ENCODE results near the gene BCL7A.
A peak's percentile ranks its signal among the peaks of the same experiment; 100 is the strongest.
"Not testable (repeated sequence)": the region's sequence is repeated elsewhere in the genome, so short reads cannot be mapped to it uniquely, and the experiment has no call there.

The BCL7A gene

DNA sequence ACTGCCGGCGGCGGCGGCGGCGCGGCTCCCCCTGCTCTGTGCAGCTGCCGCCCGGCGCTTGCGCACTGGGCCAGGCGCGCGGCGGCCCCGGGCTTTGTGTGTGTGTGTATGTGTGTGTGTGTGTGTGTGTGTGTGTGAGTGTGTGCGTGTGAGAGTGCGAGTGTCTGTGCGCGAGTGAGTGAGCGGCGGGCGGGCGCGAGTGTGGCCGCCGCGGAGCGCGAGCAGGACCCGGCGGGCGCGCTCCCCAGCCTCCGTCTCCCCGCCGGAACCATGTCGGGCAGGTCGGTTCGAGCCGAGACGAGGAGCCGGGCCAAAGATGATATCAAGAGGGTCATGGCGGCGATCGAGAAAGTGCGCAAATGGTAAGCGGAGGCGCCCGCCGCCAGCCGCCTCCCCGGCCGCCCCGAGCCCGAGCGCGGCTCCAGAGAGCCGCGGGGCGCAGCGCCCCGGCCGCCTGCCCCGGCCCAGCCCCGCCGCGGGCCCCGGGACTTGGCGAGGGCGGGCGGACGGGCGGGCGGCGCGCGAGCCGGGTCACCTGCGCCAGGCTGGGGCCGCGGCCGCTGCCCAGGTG, at the start of gene BCL7A:
Gene BCL7A, plus strand, starts transcription at position 63 of the 571 bp plus-strand sequence. Its CDS starts 208 bp downstream, at position 271.
- peak; percentile 75 for DNase-seq

DNA sequence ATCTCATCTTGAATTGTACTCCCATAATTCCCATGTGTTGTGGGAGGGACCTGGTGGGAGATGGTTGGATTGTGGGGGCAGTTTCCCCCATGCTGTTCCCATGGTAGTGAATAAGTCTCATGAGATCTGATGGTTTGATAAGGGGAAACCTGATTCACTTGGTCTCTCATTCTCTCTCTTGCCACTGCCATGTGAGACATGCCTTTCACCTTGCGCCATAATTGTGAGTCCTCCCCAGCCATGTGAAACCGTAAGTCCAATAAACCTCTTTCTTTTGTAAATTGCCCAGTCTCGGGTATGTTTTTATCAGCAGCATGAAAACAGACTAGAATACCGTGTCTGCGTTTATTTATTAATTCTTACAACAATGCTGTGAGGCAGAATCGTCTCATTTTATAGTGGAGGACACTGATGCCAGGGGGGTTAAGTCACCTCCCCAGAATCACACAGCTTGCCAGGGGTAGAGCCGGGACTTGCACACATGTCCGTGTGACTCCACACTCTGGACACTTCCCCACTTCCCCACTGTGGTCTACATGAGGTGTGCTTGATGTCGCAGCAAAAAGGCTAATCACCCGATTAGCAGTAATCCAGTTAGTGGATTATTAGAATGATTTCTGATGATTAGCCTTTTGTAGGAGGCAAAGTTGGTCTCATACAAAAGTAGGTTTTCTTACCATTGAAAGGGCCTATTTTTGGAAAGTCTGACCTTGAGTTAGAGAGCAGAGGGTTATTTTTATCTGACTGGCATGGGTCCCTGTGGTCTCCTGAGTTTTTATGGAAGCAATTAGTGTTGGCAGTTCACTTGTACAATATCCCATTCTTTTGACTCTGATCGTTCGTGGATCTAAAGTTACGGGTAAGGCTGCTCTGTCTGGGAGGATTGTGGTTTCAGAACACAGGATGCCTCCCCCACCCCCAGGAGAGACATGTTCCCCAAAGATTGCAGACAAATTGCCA, 47.4 kb upstream of the BCL7A start:
- DNase-seq: no peak

- no peak for DNase-seq
These were observed 46.7 kb upstream of the BCL7A start for GRCh38 chr12:121975021-121975420.

- DNase-seq: no peak
These were observed 44.7 kb upstream of the BCL7A start for GRCh38 chr12:121976950-121977349.

DNA sequence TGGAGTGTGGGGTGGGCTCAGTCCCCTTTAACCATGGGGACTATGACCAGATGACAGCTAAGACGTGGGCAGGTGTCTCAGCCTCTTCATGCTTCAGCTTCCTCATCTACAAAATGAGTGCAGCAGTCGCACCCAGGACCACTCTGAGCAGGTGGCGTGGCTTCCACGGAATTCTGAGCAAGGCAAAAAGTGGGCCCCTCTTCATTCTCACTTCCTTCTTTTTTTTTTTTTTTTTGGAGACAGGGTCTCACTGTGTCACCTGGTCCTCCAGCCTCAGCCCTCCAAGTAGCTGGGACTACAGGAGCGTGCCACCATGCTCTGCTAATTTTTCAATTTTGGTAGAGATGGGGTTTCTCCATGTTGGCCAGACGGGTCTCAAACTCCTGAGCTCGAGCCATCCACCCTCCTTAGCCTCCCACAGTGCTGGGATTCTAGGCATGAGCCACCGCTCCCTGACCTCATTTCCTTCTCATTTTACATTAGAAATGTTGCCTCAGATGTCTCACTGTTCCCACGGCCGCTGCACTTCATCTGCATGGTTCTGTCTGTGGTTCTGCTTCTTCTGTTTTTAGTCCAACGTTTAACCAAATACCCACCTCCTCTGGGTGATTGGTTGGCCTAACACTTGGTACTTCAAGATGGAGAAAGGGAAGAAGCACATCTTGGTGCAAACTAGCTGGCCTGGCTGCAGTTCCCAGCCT, 41.3 kb upstream of the BCL7A start:
- no peak for DNase-seq

- no peak for DNase-seq
These were observed 40.8 kb upstream of the BCL7A start for GRCh38 chr12:121980892-121981272.

GRCh38 chr12:121981456-121981855, 40.2 kb upstream of the BCL7A start:
- DNase-seq: no peak

- DNase-seq: no peak
These were observed 38.7 kb upstream of the BCL7A start for GRCh38 chr12:121982950-121983349.

GRCh38 chr12:121983536-121984210, 38.0 kb upstream of the BCL7A start:
- no peak for DNase-seq

DNA sequence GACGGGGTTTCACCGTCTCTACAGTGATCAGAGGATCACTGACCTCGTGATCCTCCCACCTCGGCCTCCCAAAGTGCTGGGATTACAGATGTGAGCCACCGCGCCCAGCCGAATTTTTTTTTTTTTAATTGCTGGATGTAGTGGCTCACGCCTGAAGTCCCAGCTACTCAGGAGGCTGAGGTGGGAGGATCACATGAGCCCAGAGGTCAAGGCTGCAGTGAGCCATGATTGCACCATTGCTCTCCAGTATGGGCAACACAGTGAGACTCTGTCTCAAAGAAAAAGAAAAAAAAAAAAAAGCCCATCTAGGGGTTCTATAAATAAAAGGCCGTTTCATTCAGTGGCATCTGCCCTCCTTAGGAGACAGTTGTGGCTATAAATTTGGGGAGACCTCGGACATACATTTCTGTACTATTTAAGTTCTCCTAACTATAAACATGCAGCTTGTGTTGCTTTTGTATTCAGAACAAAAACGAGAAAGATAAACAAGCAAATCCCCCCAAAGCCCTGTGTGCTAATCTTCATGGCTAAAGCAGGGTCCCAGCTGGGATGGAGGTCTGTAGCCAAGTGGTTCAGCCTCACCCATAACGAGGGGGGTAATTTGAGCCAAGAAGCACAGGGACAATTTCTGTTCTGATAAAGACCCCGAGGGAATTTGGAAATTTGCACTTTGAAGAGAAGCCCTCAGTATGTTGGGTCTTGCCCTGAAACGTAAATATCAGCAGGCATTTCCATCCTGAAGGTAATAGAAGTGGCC, 35.0 kb upstream of the BCL7A start:
- no peak for DNase-seq

- not testable (repeated sequence) for DNase-seq
These were observed 33.2 kb upstream of the BCL7A start for GRCh38 chr12:121988519-121988918.

DNA sequence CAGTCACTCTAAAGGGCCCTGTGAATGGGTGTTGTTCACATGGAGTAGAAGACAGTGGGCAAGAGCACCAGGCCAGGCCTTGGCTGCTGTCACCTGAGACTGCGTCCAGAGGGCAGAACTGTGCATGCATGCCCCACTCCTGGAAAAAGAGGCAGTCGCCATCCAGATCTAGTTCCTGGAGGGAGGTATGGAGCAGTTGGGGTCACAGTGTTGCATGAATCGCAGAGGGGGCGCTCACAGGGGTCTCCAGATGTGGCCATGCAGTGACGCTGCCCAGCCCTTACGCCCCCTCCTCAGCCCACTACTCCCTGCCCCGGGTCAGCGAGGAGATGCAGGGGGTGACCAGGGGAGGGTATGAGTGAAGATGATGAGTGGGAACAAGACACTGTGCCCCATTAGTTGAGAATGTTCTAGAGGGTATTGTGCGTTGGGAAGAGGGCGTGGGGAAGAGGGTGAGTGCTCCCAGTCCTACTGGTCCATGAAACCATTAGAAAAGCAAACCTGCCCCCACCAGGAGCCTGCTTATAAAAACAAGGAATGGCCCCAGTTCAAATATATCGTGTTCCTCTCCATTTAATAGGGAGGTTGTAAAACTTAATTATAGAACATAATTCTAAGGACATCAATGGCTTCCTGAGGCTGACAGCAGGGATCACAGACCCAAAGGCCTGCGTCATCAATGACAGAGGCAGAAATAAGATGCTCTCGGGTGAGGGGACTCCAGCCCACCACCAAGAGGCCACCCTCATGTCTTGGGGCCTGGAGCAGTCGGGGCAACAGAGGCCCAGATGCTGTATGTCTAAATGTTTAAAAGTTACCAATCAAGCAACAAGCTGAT, 32.2 kb upstream of the BCL7A start:
- DNase-seq: no peak

DNA sequence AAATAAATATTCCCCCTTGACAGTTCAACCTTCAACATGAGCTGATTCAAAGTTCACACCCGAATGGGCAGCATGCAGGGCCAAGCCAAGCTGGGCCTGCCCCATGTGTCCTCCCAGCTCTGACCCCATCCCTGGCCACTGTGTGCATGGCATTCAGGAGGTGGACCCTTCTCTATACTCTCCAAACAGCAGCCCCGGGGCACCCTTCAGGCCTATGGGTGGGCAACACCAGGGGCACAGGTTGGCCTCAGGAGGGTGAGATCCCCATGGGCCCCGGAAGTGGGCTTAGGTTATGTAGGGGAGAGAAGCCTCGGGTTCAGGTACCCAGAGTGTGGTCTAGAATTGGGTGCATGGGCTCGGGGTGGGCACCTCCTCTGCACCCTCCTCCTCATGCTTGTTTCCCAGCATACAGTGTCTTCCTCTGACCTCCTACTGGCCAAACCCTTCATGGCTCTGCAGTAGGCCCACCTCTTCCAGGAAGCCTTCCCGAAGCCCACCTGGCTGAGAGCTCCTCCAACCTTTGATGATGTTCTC, 31.5 kb upstream of the BCL7A start:
- no peak for DNase-seq

GRCh38 chr12:121990692-121991603, 30.7 kb upstream of the BCL7A start:
- DNase-seq: no peak

DNA sequence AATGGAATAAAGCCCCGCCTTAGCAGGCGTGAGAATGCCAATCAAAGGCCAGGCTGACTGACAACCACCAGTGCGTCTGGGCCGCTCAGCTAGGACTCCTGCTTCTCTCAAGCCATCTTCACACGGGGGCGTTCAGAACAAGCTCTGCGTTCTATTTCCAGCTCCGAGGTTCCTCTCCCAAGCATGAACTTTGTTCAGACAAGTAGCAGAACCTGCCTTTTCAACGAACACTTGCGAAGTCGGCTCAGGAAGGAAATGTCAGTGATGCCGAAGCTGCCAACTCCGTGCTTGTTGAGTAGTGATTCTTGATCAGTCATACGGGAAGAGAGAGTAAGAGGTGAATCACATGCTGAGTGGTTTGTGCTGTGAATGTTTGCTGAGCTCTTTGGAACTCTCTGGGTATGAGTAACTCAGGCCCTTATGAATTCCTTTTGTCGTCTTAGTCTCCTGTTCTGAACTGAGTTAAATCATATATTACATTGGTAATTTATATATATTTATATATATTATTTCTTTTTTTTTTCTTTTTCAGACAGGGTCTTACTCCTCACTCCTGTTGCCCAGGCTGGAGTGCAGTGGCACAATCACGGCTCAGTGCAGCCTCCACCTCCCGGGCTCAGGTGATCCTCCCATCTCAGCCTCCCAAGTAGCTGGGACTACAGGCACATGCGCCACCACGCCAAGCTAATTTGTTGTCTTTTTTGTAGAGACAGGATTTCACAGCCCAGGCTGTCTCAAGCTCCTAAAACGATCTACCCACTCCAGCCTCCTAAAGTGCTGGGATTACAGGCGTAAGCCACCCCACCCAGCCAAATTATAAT, 29.4 kb upstream of the BCL7A start:
- no peak for DNase-seq

- DNase-seq: no peak
These were observed 25.4 kb upstream of the BCL7A start for GRCh38 chr12:121996050-121996944.

GRCh38 chr12:121996945-121997612, 24.6 kb upstream of the BCL7A start:
- DNase-seq: no peak
